Astrocyte (in vitro differentiated cells and primary cell): ENCODE measurements around the gene MYOM3.

Source experiments
- EZH2 ChIP-seq: IDR thresholded peaks from 2 replicates; pipeline ENCODE4 v1.6.1; 2012; ENCODE audit warnings: mild to moderate bottlenecking, low read length, inconsistent platforms; ENCODE audit not compliant: insufficient read depth
- TF ChIP-seq, protein P1 (sequence below): IDR thresholded peaks from 2 replicates; pipeline ENCODE4 v1.5.1; 2011; ENCODE audit warnings: low read depth, mild to moderate bottlenecking, inconsistent platforms, low read length, moderate library complexity; ENCODE audit not compliant: insufficient read depth

DNA sequence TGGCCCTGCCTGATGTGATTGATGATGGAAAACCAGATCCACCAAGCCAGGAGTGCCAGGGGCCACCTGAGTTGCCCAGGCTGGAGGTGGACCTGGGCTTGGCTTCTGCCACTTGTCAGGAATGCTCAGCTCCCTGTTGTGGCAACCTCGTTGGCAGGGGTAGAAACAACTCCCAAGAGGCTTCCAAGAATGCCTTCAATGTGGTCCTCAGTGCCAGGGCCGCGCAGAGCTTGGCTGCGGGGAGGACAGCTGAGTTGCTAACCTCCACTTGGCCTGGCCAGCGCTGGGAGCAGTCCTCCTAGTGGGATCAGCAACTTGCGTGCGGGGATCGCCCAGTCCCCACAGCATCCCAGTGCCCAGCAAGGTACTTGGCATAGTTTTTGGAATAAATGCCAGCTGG is 9.0 kb downstream of the MYOM3 start:
- TF ChIP-seq, protein P1, sequence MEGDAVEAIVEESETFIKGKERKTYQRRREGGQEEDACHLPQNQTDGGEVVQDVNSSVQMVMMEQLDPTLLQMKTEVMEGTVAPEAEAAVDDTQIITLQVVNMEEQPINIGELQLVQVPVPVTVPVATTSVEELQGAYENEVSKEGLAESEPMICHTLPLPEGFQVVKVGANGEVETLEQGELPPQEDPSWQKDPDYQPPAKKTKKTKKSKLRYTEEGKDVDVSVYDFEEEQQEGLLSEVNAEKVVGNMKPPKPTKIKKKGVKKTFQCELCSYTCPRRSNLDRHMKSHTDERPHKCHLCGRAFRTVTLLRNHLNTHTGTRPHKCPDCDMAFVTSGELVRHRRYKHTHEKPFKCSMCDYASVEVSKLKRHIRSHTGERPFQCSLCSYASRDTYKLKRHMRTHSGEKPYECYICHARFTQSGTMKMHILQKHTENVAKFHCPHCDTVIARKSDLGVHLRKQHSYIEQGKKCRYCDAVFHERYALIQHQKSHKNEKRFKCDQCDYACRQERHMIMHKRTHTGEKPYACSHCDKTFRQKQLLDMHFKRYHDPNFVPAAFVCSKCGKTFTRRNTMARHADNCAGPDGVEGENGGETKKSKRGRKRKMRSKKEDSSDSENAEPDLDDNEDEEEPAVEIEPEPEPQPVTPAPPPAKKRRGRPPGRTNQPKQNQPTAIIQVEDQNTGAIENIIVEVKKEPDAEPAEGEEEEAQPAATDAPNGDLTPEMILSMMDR = no peak
- TF ChIP-seq EZH2 = no peak
